HCT116 (cell line): Measurements from ENCODE around the gene OR4E1.

Source experiments
- CBX3 ChIP-seq: IDR thresholded peaks from 2 replicates; pipeline ENCODE4 v1.6.1; 2012; ENCODE audit warnings: low read depth
- CEBPB ChIP-seq: IDR thresholded peaks from 2 replicates; pipeline ENCODE4 v1.6.1; 2012; ENCODE audit warnings: low read depth
- CTCF ChIP-seq, 3 experiments: fragments of 200-600 bp in 1 of 3; sonication (generic) in 1 of 3; IDR thresholded peaks in 2 of 3; conservative IDR thresholded peaks in 1 of 3; 2 replicates each; pipeline ENCODE4 v1.5.1; 2012 to 2017; ENCODE audit warnings: low read depth in 2 of 3, low read length in 2 of 3, antibody characterized with exemption in 1 of 3, borderline replicate concordance in 1 of 3, control low read depth in 1 of 3, mild to moderate bottlenecking in 1 of 3, mixed read lengths in 1 of 3, mixed run types in 1 of 3, moderate library complexity in 1 of 3; ENCODE audit not compliant: insufficient read depth in 1 of 3
- ELF1 ChIP-seq: IDR thresholded peaks from 2 replicates; pipeline ENCODE4 v1.6.1; 2012; ENCODE audit warnings: low read depth, borderline replicate concordance
- EZH2 ChIP-seq: fragments of 200-600 bp; sonication (generic); IDR thresholded peaks from 2 replicates; pipeline ENCODE4 v1.6.1; 2017; ENCODE audit warnings: antibody characterized with exemption, mixed run types
- EZH2phosphoT487 ChIP-seq: fragments of 200-600 bp; IDR thresholded peaks from 2 replicates; pipeline ENCODE4 v1.6.1; 2018; ENCODE audit warnings: antibody characterized with exemption, borderline replicate concordance
- MAX ChIP-seq: IDR thresholded peaks from 2 replicates; pipeline ENCODE4 v1.6.1; 2012
- POLR2A ChIP-seq: IDR thresholded peaks from 2 replicates; pipeline ENCODE4 v1.7.0; 2011; ENCODE audit warnings: borderline replicate concordance; ENCODE audit not compliant: insufficient read depth, insufficient read length; ENCODE audit errors: extremely low read depth
- POLR2AphosphoS5 ChIP-seq: IDR thresholded peaks from 2 replicates; pipeline ENCODE4 v1.6.1; 2011; ENCODE audit warnings: mild to moderate bottlenecking, low read depth, low read length, moderate library complexity
- REST ChIP-seq: IDR thresholded peaks from 2 replicates; pipeline ENCODE4 v1.6.1; 2012; ENCODE audit warnings: low read depth
- SIN3A ChIP-seq: IDR thresholded peaks from 2 replicates; pipeline ENCODE4 v1.6.1; 2012; ENCODE audit warnings: low read depth
- SP1 ChIP-seq: IDR thresholded peaks from 2 replicates; pipeline ENCODE4 v1.6.1; 2012; ENCODE audit warnings: low read depth
- YY1 ChIP-seq: IDR thresholded peaks from 2 replicates; pipeline ENCODE4 v1.6.1; 2011; ENCODE audit warnings: low read length, low read depth, moderate library complexity, mild to moderate bottlenecking; ENCODE audit not compliant: insufficient replicate concordance; ENCODE audit errors: extremely low read depth
- ZNF274 ChIP-seq: fragments of 200-500 bp; sonication (Bioruptor generic); IDR thresholded peaks from 2 replicates; pipeline ENCODE4 v1.6.1; 2014; ENCODE audit warnings: mild to moderate bottlenecking, low read depth, low read length, inconsistent platforms

GRCh38 chr14:21702316-21702715, 28.7 kb upstream of the OR4E1 start:
- TF ChIP-seq CTCF (IDR thresholded peaks at IDR 0.05 in 2 of 3, conservative IDR thresholded peaks at IDR 0.05 in 1 of 3; ENCODE audit: borderline replicate concordance in 1 of 3, insufficient read depth in 1 of 3, low read depth in 2 of 3, low read length in 2 of 3) (no peak), EZH2 (no peak), ZNF274 (no peak), CEBPB (no peak), YY1 (no peak), POLR2A (no peak), SP1 (no peak), POLR2AphosphoS5 (no peak), REST (no peak), SIN3A (no peak), MAX (no peak), EZH2phosphoT487 (no peak), CBX3 (no peak), ELF1 (no peak)
